BLaER1 (cell line): ENCODE measurements around the gene LINGO3.
"Not testable (repeated sequence)": the region's sequence is repeated elsewhere in the genome, so short reads cannot be mapped to it uniquely, and the experiment has no call there.

Experiments
- H3K27ac ChIP-seq: shearing (Covaris generic); formaldehyde crosslinking; 2 replicates; pipeline ENCODE4 v1.8.1; 2022
- H3K27me3 ChIP-seq: shearing (Covaris generic); formaldehyde crosslinking; 2 replicates; pipeline ENCODE4 v1.8.1; 2022
- H3K36me3 ChIP-seq: shearing (Covaris generic); formaldehyde crosslinking; 2 replicates; pipeline ENCODE4 v1.8.1; 2022
- H3K4me1 ChIP-seq: shearing (Covaris generic); formaldehyde crosslinking; 2 replicates; pipeline ENCODE4 v1.8.1; 2022
- H3K4me2 ChIP-seq: shearing (Covaris generic); formaldehyde crosslinking; 2 replicates; pipeline ENCODE4 v1.8.1; 2022
- H3K4me3 ChIP-seq: shearing (Covaris generic); formaldehyde crosslinking; 2 replicates; pipeline ENCODE4 v1.8.1; 2022
- H3K9ac ChIP-seq: shearing (Covaris generic); formaldehyde crosslinking; 2 replicates; pipeline ENCODE4 v1.8.1; 2022
- H3K9me3 ChIP-seq: shearing (Covaris generic); formaldehyde crosslinking; 2 replicates; pipeline ENCODE4 v1.8.1; 2022
- H4K20me1 ChIP-seq: shearing (Covaris generic); formaldehyde crosslinking; 2 replicates; pipeline ENCODE4 v1.8.1; 2022
- Cebpa-rat ChIP-seq: shearing (Covaris generic); IDR thresholded peaks from 2 replicates; pipeline ENCODE4 v1.8.1; 2022

The LINGO3 gene

GRCh38 chr19:2286402-2287140 lies 21.4 kb downstream of the LINGO3 start:
- H3K27ac ChIP-seq: peak overlapping the region; percentile 49; the same call in 1 of the 2 replicates
- peaks cover 83% of the 10 kb centered on the region for H3K4me1 ChIP-seq
- no peaks in the 10 kb centered on the region for H3K9me3 ChIP-seq
- TF ChIP-seq Cebpa-rat: no peak
- no peak overlapping the region; the same call in 1 of the 2 replicates for H3K9ac ChIP-seq
- H3K36me3 ChIP-seq: no peaks in the 10 kb centered on the region
- H3K4me3 ChIP-seq: no peak overlapping the region
- H3K27me3 ChIP-seq: no peaks in the 10 kb centered on the region; the same call in 1 of the 2 replicates
- H3K4me2 ChIP-seq: peak overlapping the region; percentile 99
- H4K20me1 ChIP-seq: peaks cover 25% of the 10 kb centered on the region

- H3K4me2 ChIP-seq: no peak overlapping the region
- H4K20me1 ChIP-seq: peaks cover 37% of the 10 kb centered on the region
- H3K4me1 ChIP-seq: peaks cover 83% of the 10 kb centered on the region
- no peaks in the 10 kb centered on the region for H3K27me3 ChIP-seq
- H3K27ac ChIP-seq: no peak overlapping the region
- no peaks in the 10 kb centered on the region for H3K9me3 ChIP-seq
- H3K36me3 ChIP-seq: no peaks in the 10 kb centered on the region
- H3K9ac ChIP-seq: no peak overlapping the region
- no peak overlapping the region for H3K4me3 ChIP-seq
- no peak for TF ChIP-seq Cebpa-rat
Measured at GRCh38 chr19:2283835-2284507, 24.0 kb downstream of the LINGO3 start.

- no peak overlapping the region for H3K9ac ChIP-seq
- no peaks in the 10 kb centered on the region for H3K27me3 ChIP-seq
- peaks cover 83% of the 10 kb centered on the region for H3K4me1 ChIP-seq
- no peaks in the 10 kb centered on the region for H3K36me3 ChIP-seq
- no peak overlapping the region for H3K4me3 ChIP-seq
- no peaks in the 10 kb centered on the region for H3K9me3 ChIP-seq
- no peak overlapping the region for H3K27ac ChIP-seq
- peak overlapping the region; percentile 94 for H3K4me2 ChIP-seq
- peaks cover 46% of the 10 kb centered on the region for H4K20me1 ChIP-seq
- no peak for TF ChIP-seq Cebpa-rat
Measured at GRCh38 chr19:2282862-2283237, 25.1 kb downstream of the LINGO3 start.

- no peaks in the 10 kb centered on the region for H3K9me3 ChIP-seq
- 0 out of 2 replicates have a peak within 1 kb of the TSS, but pooled peaks have one; percentile 45 for H3K9ac ChIP-seq
- no peaks in the 10 kb centered on the region for H3K36me3 ChIP-seq
- TF ChIP-seq Cebpa-rat: no peak
- peak within 1 kb of the TSS; percentile 57 for H3K4me3 ChIP-seq
- H3K27ac ChIP-seq: peak within 1 kb of the TSS; percentile 45
- no peaks in the 10 kb centered on the region for H3K27me3 ChIP-seq
- H3K4me2 ChIP-seq: peak within 1 kb of the TSS; percentile 94
- H3K4me1 ChIP-seq: peaks cover 82% of the 10 kb centered on the region
- H4K20me1 ChIP-seq: peaks cover 52% of the 10 kb centered on the region
Measured at GRCh38 chr19:2282062-2282861, 25.7 kb downstream of the LINGO3 start, which contains the start of gene PEAK3. Gene PEAK3 (minus strand): TSS chr19:2282175. CDS start chr19:2280931, 1,244 bp downstream.

GRCh38 chr19:2281265-2282061 lies 26.5 kb downstream of the LINGO3 start:
- Histone ChIP-seq H3K4me2 (peak overlapping the region; percentile 94), H3K4me3 (peak overlapping the region; percentile 57), H3K27ac (peak overlapping the region; percentile 45)

GRCh38 chr19:2280633-2281264 lies 27.2 kb downstream of the LINGO3 start:
- Histone ChIP-seq H3K36me3 (peaks cover 10% of the 10 kb centered on the region), H3K9me3 (no peaks in the 10 kb centered on the region), H3K27me3 (no peaks in the 10 kb centered on the region), H3K4me3 (no peak overlapping the region), H3K4me2 (peak overlapping the region; percentile 81), H4K20me1 (peaks cover 67% of the 10 kb centered on the region), H3K9ac (no peak overlapping the region), H3K4me1 (peaks cover 82% of the 10 kb centered on the region), H3K27ac (no peak overlapping the region)
- no peak for TF ChIP-seq Cebpa-rat

More at GRCh38 chr19:2281265-2282061, 26.5 kb downstream of the LINGO3 start:
- H3K36me3 ChIP-seq, H3K27me3 ChIP-seq, H3K9me3 ChIP-seq: not testable (repeated sequence)
- Histone ChIP-seq H3K9ac (0 out of 2 replicates have a peak overlapping the region, but pooled peaks have one; percentile 45), H3K4me1 (peaks cover 82% of the 10 kb centered on the region), H4K20me1 (peaks cover 60% of the 10 kb centered on the region)

GRCh38 chr19:2278459-2279158 lies 29.3 kb downstream of the LINGO3 start:
- Histone ChIP-seq H3K4me3 (no peak overlapping the region), H3K4me2 (peak overlapping the region; percentile 49), H4K20me1 (peaks cover 88% of the 10 kb centered on the region), H3K27ac (no peak overlapping the region), H3K27me3 (no peaks in the 10 kb centered on the region), H3K36me3 (peaks cover 21% of the 10 kb centered on the region), H3K4me1 (peaks cover 91% of the 10 kb centered on the region), H3K9ac (no peak overlapping the region), H3K9me3 (no peaks in the 10 kb centered on the region)
- TF ChIP-seq Cebpa-rat: no peak

- Histone ChIP-seq H3K9me3 (no peaks in the 10 kb centered on the region), H3K4me1 (peaks cover 92% of the 10 kb centered on the region), H3K4me2 (peak overlapping the region; percentile 99; the same call in 1 of the 2 replicates), H3K4me3 (no peak overlapping the region), H3K27ac (no peak overlapping the region), H4K20me1 (peaks cover 94% of the 10 kb centered on the region), H3K27me3 (no peaks in the 10 kb centered on the region), H3K9ac (no peak overlapping the region), H3K36me3 (peaks cover 30% of the 10 kb centered on the region)
- TF ChIP-seq Cebpa-rat: no peak
Measured at GRCh38 chr19:2277138-2277537, 30.8 kb downstream of the LINGO3 start.
